Loucy (cell line): ENCODE data around the gene PAX3.

Experiments used
- H2AFZ ChIP-seq: fragments of 200-600 bp; sonication (generic); 2 replicates; pipeline ENCODE4 v1.6.0; 2016; ENCODE audit warnings: antibody characterized with exemption, mild to moderate bottlenecking, low read length, moderate library complexity
- H3F3A ChIP-seq: fragments of 200-600 bp; 2 replicates; pipeline ENCODE4 v1.6.0; 2016; ENCODE audit warnings: antibody characterized with exemption, low read depth, mild to moderate bottlenecking
- H3K27me3 ChIP-seq: fragments of 200-600 bp; sonication (generic); 2 replicates; pipeline ENCODE4 v1.6.1; 2014; ENCODE audit warnings: low read length, mild to moderate bottlenecking; ENCODE audit not compliant: insufficient read depth, poor library complexity, severe bottlenecking
- H3K36me3 ChIP-seq: fragments of 200-600 bp; sonication (generic); 2 replicates; pipeline ENCODE4 v1.6.1; 2016; ENCODE audit warnings: low read length; ENCODE audit not compliant: insufficient read depth
- H3K4me1 ChIP-seq: fragments of 200-600 bp; sonication (generic); 2 replicates; pipeline ENCODE4 v1.5.1; 2014; ENCODE audit warnings: low read length, mild to moderate bottlenecking; ENCODE audit not compliant: insufficient read depth, poor library complexity, severe bottlenecking
- H3K4me2 ChIP-seq: fragments of 200-600 bp; sonication (generic); 2 replicates; pipeline ENCODE4 v1.6.0; 2014; ENCODE audit warnings: antibody characterized with exemption, low read length, low read depth, mild to moderate bottlenecking; ENCODE audit not compliant: poor library complexity, severe bottlenecking
- H3K4me3 ChIP-seq: fragments of 200-600 bp; sonication (generic); 2 replicates; pipeline ENCODE4 v1.5.1; 2014; ENCODE audit warnings: low read length, mild to moderate bottlenecking, mixed read lengths; ENCODE audit not compliant: poor library complexity, severe bottlenecking
- H3K79me2 ChIP-seq: fragments of 200-600 bp; sonication (generic); 2 replicates; pipeline ENCODE4 v1.6.1; 2014; ENCODE audit warnings: low read length; ENCODE audit not compliant: insufficient read depth
- H3K9ac ChIP-seq: fragments of 200-600 bp; sonication (generic); 2 replicates; pipeline ENCODE4 v1.6.0; 2014; ENCODE audit warnings: mild to moderate bottlenecking, low read depth, low read length, moderate library complexity; ENCODE audit not compliant: poor library complexity, severe bottlenecking
- H3K9me2 ChIP-seq: fragments of 200-600 bp; sonication (generic); replicated peaks from 2 replicates; pipeline ENCODE4 v1.6.1; 2016; ENCODE audit warnings: low read depth, low read length, mixed read lengths
- H3K9me3 ChIP-seq: fragments of 200-600 bp; sonication (generic); 2 replicates; pipeline ENCODE4 v1.6.1; 2014; ENCODE audit warnings: mild to moderate bottlenecking, antibody characterized with exemption, low read length, low read depth; ENCODE audit not compliant: insufficient read depth
- H4K20me1 ChIP-seq: fragments of 200-600 bp; sonication (generic); 2 replicates; pipeline ENCODE4 v1.6.0; 2014; ENCODE audit warnings: antibody characterized with exemption, low read length, mild to moderate bottlenecking; ENCODE audit not compliant: insufficient read depth, poor library complexity, severe bottlenecking
- CTCF ChIP-seq: fragments of 200-600 bp; sonication (generic); conservative IDR thresholded peaks from 2 replicates; pipeline ENCODE4 v1.5.1; 2014; ENCODE audit warnings: mild to moderate bottlenecking, antibody characterized with exemption, low read length
- EZH2phosphoT487 ChIP-seq: fragments of 200-600 bp; IDR thresholded peaks from 2 replicates; pipeline ENCODE4 v1.6.1; 2018; ENCODE audit warnings: antibody characterized with exemption, mild to moderate bottlenecking, moderate library complexity, borderline replicate concordance

Gene PAX3

GRCh38 chr2:222296911-222297599, 1.7 kb downstream of the PAX3 start:
- Histone ChIP-seq H3K27me3 (no peaks in the 10 kb centered on the region), H3K9me3 (no peaks in the 10 kb centered on the region; the same call in 1 of the 2 replicates), H2AFZ (no peak overlapping the region), H3K9ac (no peak overlapping the region), H3K9me2 (no peaks in the 10 kb centered on the region), H3F3A (no peaks in the 10 kb centered on the region), H3K4me2 (no peak overlapping the region), H3K79me2 (no peaks in the 10 kb centered on the region), H4K20me1 (no peaks in the 10 kb centered on the region), H3K4me3 (no peak overlapping the region), H3K4me1 (no peaks in the 10 kb centered on the region), H3K36me3 (no peaks in the 10 kb centered on the region)
- TF ChIP-seq EZH2phosphoT487 (no peak), CTCF (no peak)

- H3K4me2 ChIP-seq, result no peak overlapping the region
Observed at GRCh38 chr2:222296311-222296741, 2.5 kb downstream of the PAX3 start.

GRCh38 chr2:222295368-222296062, 3.3 kb downstream of the PAX3 start:
- Histone ChIP-seq H2AFZ (no peak overlapping the region), H3K4me3 (no peak overlapping the region), H3F3A (no peaks in the 10 kb centered on the region), H3K4me2 (no peak overlapping the region), H3K9me2 (no peaks in the 10 kb centered on the region), H4K20me1 (no peaks in the 10 kb centered on the region), H3K36me3 (no peaks in the 10 kb centered on the region), H3K9me3 (no peaks in the 10 kb centered on the region; the same call in 1 of the 2 replicates), H3K4me1 (no peaks in the 10 kb centered on the region), H3K9ac (no peak overlapping the region), H3K27me3 (no peaks in the 10 kb centered on the region), H3K79me2 (no peaks in the 10 kb centered on the region)
- TF ChIP-seq EZH2phosphoT487 (no peak), CTCF (no peak)

More at GRCh38 chr2:222296311-222296741, 2.5 kb downstream of the PAX3 start:
- H3K4me1 ChIP-seq, result no peaks in the 10 kb centered on the region
- TF ChIP-seq EZH2phosphoT487, result no peak
- no peak for TF ChIP-seq CTCF
- H3K79me2 ChIP-seq, result no peaks in the 10 kb centered on the region
- H3K9me3 ChIP-seq, result no peaks in the 10 kb centered on the region; the same call in 1 of the 2 replicates
- H3F3A ChIP-seq, result no peaks in the 10 kb centered on the region
- no peaks in the 10 kb centered on the region for H3K36me3 ChIP-seq
- H3K4me3 ChIP-seq, result no peak overlapping the region
- no peaks in the 10 kb centered on the region for H4K20me1 ChIP-seq
- no peak overlapping the region for H2AFZ ChIP-seq
- no peaks in the 10 kb centered on the region for H3K27me3 ChIP-seq
- no peak overlapping the region for H3K9ac ChIP-seq
- H3K9me2 ChIP-seq, result no peaks in the 10 kb centered on the region
